ENCODE measurements around the gene SLC12A1.

The SLC12A1 gene

DNA sequence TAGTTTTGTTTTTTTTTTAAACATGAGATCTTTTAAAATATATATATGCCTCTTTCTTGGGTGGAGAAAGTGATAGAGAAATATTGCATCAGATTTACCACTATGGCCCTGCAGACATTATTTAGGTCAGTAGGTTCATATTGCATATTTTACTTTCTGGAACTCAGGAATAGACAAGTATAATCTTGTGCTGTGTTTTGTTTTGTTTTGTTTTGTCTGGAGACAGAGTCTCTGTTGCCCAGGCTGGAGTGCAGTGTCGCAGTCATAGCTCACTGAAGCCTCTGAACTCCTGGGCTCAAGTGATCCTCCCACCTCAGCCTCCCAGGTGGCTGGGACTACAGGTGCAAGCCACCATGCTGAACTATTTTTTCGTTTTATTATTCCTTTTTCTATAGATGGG is 103.6 kb downstream of the SLC12A1 start:
- no peak for DNase-seq (ENCODE audit: extremely low spot score)
- POLR2A ChIA-PET: no interaction called here
- no peak for TF ChIP-seq ELF4 (IDR thresholded peaks at IDR 0.05)
- CTCF ChIA-PET: no interaction called here

DNA sequence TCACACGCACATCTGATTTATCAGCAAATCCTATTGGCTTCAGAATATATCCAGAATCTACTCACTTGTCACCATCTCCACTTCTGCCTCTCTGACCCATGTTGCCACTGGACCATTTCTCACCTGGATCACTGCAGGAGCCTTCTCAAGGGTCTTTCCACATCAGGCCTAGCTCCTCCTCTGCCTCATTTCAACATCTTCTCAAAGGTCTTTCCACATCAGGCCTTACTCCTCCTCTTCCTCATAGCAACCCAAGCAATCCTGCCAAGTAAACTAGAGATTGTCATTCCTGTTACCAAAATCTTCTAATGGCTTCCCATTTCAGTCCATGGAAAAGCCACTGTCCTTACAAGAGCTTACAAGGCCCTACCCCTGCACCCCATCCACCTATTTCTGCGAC is 107.1 kb downstream of the SLC12A1 start:
- TF ChIP-seq TARDBP (IDR thresholded peaks at IDR 0.05) (no peak), L3MBTL2 (conservative IDR thresholded peaks at IDR 0.05) (no peak), BHLHE40 (IDR thresholded peaks at IDR 0.05; ENCODE audit: borderline replicate concordance) (no peak), ARNT (IDR thresholded peaks at IDR 0.05) (no peak), LEF1 (IDR thresholded peaks at IDR 0.05; ENCODE audit: borderline replicate concordance) (no peak), SP1 (IDR thresholded peaks at IDR 0.05) (no peak), FOXK2 (IDR thresholded peaks at IDR 0.05) (no peak), ELF4 (IDR thresholded peaks at IDR 0.05) (no peak)
- TF ChIP-seq, protein P1, sequence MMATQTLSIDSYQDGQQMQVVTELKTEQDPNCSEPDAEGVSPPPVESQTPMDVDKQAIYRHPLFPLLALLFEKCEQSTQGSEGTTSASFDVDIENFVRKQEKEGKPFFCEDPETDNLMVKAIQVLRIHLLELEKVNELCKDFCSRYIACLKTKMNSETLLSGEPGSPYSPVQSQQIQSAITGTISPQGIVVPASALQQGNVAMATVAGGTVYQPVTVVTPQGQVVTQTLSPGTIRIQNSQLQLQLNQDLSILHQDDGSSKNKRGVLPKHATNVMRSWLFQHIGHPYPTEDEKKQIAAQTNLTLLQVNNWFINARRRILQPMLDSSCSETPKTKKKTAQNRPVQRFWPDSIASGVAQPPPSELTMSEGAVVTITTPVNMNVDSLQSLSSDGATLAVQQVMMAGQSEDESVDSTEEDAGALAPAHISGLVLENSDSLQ (IDR thresholded peaks at IDR 0.05): no peak
- ChIA-PET CTCF (no interaction called here), POLR2A (no interaction called here)
- no peak for DNase-seq (ENCODE audit: extremely low spot score)

DNA sequence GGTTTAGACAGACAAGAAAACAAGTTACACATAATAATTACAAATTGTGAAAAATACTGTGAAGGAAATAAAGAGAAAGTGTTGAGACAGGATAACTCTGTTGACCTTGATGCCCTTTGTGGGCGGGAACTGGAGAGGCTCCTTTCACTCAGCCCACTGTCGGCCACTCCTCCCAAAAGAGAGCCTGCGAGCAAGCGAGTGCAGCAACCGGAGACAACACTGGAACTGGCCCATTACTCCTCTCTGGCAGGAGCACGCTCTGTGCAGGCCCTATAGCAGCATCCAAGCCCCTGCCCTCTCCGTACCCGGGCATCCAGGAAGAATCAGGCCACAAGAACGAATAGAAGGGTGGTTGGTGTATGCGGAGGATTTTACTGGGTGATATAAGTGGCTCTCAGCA is 108.9 kb downstream of the SLC12A1 start:
- CTCF ChIA-PET: no interaction called here
- POLR2A ChIA-PET: no interaction called here

DNA sequence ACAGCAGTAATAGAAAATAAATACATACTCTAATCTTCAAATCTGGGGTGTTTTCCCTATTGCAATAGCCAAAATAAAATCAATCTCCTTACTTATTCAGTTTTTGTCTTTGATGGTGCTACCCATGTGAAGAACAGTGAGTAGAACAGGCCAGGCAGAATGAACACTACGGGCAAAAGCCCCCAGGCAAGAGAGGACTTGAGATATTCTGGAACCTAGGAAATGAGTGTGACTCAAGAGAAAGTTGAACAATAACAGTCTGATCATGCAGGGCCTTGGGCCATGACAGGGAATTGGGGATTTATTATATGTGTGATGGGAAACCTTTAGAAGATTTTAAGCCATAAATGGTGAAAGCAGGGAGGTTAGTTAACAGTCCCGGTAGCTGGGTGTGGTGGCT is 111.1 kb downstream of the SLC12A1 start:
- ChIA-PET CTCF (no interaction called here), POLR2A (no interaction called here)
- no peak for DNase-seq (ENCODE audit: extremely low spot score)
- TF ChIP-seq ELF4 (IDR thresholded peaks at IDR 0.05) (no peak), FOXA1 (IDR thresholded peaks at IDR 0.05) (no peak), L3MBTL2 (conservative IDR thresholded peaks at IDR 0.05) (no peak), LEF1 (IDR thresholded peaks at IDR 0.05; ENCODE audit: borderline replicate concordance) (no peak), SP1 (IDR thresholded peaks at IDR 0.05) (no peak), ZNF384 (IDR thresholded peaks at IDR 0.05) (no peak), CTBP1 (IDR thresholded peaks at IDR 0.05; ENCODE audit: borderline replicate concordance) (no peak), SUZ12 (IDR thresholded peaks at IDR 0.05) (no peak), FOXM1 (IDR thresholded peaks at IDR 0.05; ENCODE audit: borderline replicate concordance) (no peak), FOXK2 (IDR thresholded peaks at IDR 0.05) (no peak), HDGF (IDR thresholded peaks at IDR 0.05; ENCODE audit: borderline replicate concordance) (no peak), ARNT (IDR thresholded peaks at IDR 0.05) (no peak)

More for the DNA sequence above, 108.9 kb downstream of the SLC12A1 start:
- no peak for DNase-seq (ENCODE audit: extremely low spot score)
- TF ChIP-seq SUZ12 (IDR thresholded peaks at IDR 0.05) (no peak), HDGF (IDR thresholded peaks at IDR 0.05; ENCODE audit: borderline replicate concordance) (no peak), LEF1 (IDR thresholded peaks at IDR 0.05; ENCODE audit: borderline replicate concordance) (no peak), ELF4 (IDR thresholded peaks at IDR 0.05) (no peak), ARNT (IDR thresholded peaks at IDR 0.05) (no peak), FOXM1 (IDR thresholded peaks at IDR 0.05; ENCODE audit: borderline replicate concordance) (no peak), ZNF384 (IDR thresholded peaks at IDR 0.05) (no peak), FOXA1 (IDR thresholded peaks at IDR 0.05) (no peak), BHLHE40 (IDR thresholded peaks at IDR 0.05; ENCODE audit: borderline replicate concordance) (no peak), FOXK2 (IDR thresholded peaks at IDR 0.05) (no peak), NFRKB (IDR thresholded peaks at IDR 0.05) (no peak), L3MBTL2 (conservative IDR thresholded peaks at IDR 0.05) (no peak), SP1 (IDR thresholded peaks at IDR 0.05) (no peak), TARDBP (IDR thresholded peaks at IDR 0.05) (no peak)
- TF ChIP-seq, protein P1 (IDR thresholded peaks at IDR 0.05): no peak

GRCh38 chr15:48318131-48318530 is 112.0 kb downstream of the SLC12A1 start:
- ChIA-PET POLR2A (interaction anchor here (0.6 kb wide), 1 partner anchor 73 kb away, joined by 3 read pairs; no protein-coding TSS in a partner anchor), CTCF (no interaction called here)
- no peak for DNase-seq (ENCODE audit: extremely low spot score)
- no peak for TF ChIP-seq LEF1 (IDR thresholded peaks at IDR 0.05; ENCODE audit: borderline replicate concordance)

DNA sequence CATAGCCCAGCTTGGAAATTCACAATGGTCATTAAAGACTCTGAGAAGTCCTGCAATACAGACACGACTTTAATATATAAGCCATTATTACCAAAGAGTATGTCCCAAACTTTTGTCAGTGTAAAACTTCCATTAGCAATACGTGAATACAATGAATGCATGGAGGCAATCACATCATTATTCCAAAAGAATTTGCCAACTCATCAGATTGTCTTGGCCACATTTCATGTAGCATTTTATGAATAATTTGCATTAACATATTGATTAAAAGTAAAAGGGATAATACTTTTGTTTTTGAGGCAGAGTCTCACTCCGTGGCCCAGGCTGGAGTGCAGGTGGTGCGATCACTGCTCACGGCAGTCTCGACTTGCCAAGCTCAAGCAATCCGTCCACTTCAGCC is 117.2 kb downstream of the SLC12A1 start:
- POLR2A ChIA-PET: no interaction called here
- CTCF ChIA-PET: no interaction called here
- DNase-seq (ENCODE audit: extremely low spot score): no peak
- TF ChIP-seq FOXM1 (IDR thresholded peaks at IDR 0.05; ENCODE audit: borderline replicate concordance) (no peak), FOXA1 (IDR thresholded peaks at IDR 0.05) (no peak), FOXK2 (IDR thresholded peaks at IDR 0.05) (no peak), CTBP1 (IDR thresholded peaks at IDR 0.05; ENCODE audit: borderline replicate concordance) (no peak)

- CTCF ChIA-PET: interaction anchor here (0.6 kb wide), 1 partner anchor 10 kb away, joined by 3 read pairs; no protein-coding TSS in a partner anchor
- POLR2A ChIA-PET: no interaction called here
- no peak for DNase-seq (ENCODE audit: extremely low spot score)
- TF ChIP-seq SP1 (IDR thresholded peaks at IDR 0.05): no peak
- TF ChIP-seq BHLHE40 (IDR thresholded peaks at IDR 0.05; ENCODE audit: borderline replicate concordance): no peak
- TF ChIP-seq LEF1 (IDR thresholded peaks at IDR 0.05; ENCODE audit: borderline replicate concordance): no peak
- TF ChIP-seq HDGF (IDR thresholded peaks at IDR 0.05; ENCODE audit: borderline replicate concordance): no peak
- TF ChIP-seq FOXM1 (IDR thresholded peaks at IDR 0.05; ENCODE audit: borderline replicate concordance): no peak
- no peak for TF ChIP-seq FOXA1 (IDR thresholded peaks at IDR 0.05)
- no peak for TF ChIP-seq SUZ12 (IDR thresholded peaks at IDR 0.05)
- no peak for TF ChIP-seq NFRKB (IDR thresholded peaks at IDR 0.05)
- no peak for TF ChIP-seq CTBP1 (IDR thresholded peaks at IDR 0.05; ENCODE audit: borderline replicate concordance)
- TF ChIP-seq ELF4 (IDR thresholded peaks at IDR 0.05): no peak
- TF ChIP-seq ZNF384 (IDR thresholded peaks at IDR 0.05): no peak
- TF ChIP-seq, protein P1 (IDR thresholded peaks at IDR 0.05): no peak
- TF ChIP-seq L3MBTL2 (conservative IDR thresholded peaks at IDR 0.05): no peak
- no peak for TF ChIP-seq TARDBP (IDR thresholded peaks at IDR 0.05)
- no peak for TF ChIP-seq FOXK2 (IDR thresholded peaks at IDR 0.05)
Observed at GRCh38 chr15:48324949-48325348, 118.8 kb downstream of the SLC12A1 start.

Data from HEK293T (cell line).